Activated effector memory CD4-positive, alpha-beta T cell treated with Interleukin-2 at 50 U/mL for 16 hours (primary cell): ENCODE measurements around the gene C1QTNF6.
"Not testable (repeated sequence)": the region's sequence is repeated elsewhere in the genome, so short reads cannot be mapped to it uniquely, and the experiment has no call there.

ENCODE experiments used
- DNase-seq: peaks from one replicate; pipeline ENCODE4 v3.0.0-alpha.2; 2020

The C1QTNF6 gene

DNA sequence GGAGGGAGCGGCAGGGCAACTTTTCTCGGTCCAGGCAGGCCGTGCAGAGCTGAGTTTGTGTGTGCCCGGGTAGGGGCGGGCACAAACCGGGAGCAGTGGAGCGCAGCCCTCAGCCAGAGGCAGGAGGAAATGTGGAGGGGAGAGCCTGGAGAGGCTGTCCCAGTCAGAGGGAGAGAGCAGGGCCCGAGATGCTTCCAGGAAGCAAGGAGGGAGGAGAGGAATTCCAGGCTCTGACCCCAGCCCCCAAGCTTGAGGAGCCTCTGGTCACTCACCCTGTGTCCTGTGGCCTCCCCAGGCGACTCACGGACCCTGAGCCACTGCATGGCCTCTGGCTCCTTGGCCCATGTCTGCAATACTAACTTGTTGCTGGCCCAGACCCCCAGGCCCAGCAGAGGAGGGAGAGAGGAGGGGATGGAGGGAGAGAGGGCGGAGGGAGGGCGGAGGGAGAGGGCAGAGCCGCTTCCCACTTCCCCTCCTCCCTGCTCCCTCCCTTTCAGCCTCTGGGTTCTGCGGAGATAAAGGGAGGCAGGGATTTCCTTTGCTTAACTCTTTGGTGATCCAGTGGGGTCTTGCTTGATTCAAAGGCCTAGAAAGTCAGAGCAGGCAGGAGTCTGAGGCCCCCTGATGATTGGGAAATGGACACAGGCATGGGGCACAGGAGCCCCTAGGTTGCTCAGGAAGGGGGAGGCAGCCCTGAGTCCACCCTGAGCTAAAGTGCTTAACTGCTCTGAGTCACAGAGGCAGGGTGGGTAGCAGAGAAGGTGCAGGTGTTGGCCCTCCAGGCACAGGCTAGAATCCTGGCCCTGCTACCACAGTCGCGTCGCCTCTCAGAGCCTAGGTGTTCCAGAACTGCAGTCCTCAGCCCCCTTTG is at the start of gene C1QTNF6:
Gene C1QTNF6 (minus strand): TSS at position 357 of the 871 bp plus-strand sequence. CDS start 34 bp downstream, at position 323.
- DNase-seq, result no peak

DNA sequence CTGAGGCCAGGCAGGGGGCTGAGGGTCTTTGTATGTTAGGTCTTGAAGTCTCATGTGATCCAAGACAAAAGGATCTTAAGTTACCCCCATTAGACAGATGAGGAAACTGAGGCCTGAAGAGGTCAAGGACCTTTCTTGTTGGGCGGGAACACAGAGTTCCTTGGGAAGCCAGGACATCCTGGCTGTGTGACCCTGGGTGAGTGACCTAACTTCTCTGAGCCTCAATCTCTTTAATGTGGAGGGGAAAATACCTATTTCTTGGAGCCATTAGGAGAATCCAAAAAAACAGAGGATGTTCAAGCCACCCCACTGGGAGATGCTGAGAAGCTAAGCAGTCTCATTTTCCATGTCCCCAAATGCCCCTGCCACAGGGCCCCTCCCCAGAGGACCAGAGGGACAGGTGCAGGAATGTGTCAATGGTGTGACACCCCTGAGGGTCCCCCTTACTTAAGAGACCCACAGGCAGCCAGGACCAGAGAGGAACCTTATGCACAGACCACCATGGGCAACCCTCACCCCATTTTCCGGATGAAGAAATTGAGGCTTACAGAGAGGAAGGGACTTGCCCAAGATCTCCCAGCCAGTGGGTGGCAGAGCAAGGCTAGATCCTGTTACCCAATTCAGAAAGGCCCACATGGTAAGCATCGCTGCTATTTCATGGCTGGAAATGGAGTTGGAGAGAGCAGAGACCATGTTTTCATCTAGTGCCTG is 48.0 kb upstream of the C1QTNF6 start:
- no peak for DNase-seq

DNA sequence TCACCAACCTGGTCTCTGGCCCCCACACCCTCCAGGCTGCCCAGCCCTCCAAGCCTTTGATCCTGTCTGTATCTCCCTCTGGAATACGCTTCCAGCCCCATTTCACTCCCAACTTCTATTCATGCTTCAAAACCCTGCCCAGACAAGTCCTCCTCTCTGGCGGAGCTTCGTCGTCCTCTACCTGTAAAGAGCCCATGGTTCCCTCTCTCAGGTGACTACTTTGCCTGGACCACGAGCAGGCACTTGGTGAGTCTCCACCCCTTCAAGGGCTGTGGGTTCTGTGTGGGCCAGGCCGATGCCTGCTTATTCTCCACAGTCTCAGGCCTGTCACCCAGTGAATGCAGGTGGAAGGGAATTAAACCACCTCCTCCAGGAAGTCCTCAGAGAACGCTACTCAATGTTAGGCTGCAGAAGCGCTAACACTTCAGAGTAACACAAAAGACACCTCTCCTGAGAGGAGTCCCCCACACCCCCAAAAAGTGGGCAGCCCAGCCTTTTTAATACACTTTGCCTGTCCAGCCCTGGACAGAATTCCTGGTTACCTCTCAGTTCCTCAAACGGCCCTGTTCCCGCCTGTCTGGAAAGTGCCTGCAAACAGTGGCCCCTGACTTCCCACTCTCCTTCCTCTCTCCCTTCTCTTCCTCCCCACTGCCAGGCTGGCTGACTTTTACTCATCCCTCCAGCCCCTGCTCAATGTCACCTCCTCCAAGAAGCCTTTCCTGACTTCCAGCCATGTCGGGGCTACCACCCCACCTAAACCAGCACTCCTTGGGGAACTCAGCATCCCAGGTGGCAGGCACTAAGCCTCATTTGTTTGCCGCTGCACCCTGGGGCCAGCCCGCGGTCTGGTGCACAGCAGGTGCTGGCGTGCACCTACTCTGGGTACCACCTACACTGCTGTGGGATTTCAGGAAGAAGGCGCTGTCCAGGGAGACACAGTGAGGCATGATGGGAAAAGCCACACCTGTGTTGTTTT is 47.0 kb upstream of the C1QTNF6 start:
- no peak for DNase-seq

DNA sequence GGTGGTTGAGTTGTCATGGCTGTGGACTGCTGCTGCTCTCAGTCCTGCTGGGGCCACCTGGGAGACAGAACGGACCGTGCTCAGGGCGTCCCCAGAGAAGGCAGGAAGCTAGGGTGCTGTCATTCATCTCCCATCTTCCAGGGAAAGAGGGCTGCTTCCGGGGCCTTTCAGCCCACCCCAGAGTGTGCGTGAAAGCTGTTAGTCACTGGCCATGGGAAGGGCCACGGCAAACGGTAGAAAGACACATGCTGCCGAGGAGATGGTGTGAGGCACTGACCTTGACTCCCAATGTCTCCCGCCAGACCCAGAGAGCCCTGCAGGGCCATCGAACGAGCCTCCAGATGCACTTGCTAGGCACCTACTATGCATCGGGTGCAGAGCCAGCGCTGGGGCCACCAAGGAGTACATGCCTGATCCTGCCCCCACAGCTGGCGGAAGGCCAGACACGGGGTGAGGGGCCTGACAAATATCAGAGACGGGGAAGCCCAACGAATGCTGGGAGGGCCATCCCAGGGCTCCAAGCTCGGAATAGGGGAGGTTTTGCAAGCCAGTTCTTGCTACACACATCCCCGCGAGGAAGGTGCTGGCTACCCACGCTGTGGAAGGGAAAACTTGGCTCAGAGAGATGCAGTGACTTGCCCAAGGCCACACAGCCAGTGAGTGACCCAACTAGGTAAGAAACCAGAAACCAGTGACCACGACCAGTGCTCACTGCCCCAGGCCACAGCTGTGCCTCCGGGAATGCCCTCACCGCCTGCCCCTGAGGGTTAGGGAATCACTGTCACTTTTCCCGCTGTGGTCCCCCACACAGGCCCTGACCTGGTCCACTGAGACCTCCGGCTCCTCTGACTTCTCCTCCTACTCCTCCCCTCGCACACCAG is 45.9 kb upstream of the C1QTNF6 start:
- no peak for DNase-seq

DNA sequence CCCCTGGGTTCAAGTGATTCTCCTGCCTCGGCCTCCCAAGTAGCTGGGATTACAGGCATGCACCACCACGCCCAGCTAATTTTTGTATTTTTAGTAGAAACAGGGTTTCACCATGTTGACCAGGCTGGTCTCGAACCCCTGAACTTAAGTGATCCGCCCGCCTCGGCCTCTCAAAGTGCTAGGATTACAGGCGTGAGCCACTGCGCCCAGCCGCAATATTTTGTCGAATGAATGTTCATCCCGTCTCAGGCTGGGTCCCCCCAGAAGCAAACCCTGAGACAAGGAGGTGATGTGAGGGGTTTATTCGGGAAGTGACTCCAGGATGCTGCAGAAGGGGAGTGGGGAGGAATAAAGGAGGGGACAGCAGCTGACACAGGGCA is 45.3 kb upstream of the C1QTNF6 start:
- not testable (repeated sequence) for DNase-seq

DNA sequence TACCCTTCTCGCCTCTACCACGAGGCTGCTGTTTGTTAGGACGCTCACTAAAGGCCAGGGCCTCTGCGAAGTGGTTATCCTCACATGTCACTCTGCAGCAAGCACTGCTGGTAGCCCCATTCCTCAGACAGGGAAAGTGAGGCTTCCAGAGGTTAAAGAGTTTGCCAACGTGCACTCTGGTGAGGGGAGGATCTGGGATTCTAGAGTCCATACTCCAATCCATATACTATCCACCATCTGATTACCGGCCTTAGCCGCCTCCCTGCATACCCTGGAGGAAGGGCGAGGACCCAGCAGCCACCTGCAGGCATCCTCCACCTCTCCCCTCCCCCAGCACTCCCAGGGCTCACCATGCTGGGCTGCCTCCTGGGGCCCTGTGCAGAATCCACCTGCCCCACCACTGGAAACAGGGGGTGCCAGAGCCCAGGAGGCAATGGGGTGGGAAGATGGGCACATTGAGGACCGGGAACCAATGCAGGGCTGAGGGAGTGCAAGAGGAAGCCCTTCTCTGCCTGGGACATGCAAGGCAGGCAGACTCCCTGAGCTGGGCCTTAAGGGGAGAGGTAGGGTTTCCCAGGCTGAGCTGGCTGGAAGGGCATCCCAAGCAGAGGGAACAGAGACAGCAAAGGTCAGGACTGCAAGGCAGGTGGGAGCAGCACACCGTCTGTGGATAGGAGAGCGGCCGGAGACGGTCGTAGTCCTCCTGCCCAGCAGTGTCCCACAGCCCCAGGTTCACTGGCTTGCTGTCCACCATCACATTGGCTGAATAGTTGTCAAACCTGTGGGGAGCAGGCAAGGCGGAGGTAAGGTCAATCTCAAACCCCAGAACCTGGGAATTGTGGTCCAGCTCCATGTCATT is 44.3 kb upstream of the C1QTNF6 start:
- no peak for DNase-seq

DNA sequence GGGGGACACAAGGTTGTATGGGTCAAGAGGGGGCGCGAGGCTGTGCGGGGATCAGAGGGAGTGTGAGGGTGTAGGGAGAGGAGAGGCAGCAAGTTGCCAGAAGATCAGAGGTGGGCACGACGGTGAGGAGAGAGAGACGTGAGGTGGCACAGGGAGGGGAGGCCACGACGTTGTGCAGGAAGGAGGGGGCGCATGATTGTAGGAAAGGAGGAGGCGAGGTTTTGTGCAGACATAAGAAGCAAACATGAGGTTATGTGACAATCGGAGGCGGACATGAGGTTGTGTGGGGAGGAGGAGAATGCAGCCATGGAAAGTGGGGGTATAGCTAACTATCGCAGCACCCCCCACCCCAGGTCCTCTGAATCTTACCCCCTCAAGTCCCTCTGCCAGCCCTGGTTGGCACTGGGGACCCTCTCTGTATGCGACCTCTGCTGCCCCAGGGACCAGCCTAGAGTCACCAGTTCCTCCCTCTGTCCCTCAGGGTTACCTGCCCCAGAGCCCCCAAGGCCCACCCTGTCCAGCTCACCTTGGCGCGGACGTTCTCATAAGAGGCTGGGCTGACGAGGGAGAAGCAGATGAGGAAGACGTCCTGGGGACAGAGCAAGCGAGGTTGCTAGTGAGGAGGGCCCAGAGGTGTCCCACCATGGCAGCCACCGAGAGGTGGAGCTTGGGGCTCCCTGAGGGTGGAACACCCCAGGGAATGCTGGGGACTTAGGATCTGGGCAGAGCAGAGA is 43.5 kb upstream of the C1QTNF6 start:
- DNase-seq, result no peak

DNA sequence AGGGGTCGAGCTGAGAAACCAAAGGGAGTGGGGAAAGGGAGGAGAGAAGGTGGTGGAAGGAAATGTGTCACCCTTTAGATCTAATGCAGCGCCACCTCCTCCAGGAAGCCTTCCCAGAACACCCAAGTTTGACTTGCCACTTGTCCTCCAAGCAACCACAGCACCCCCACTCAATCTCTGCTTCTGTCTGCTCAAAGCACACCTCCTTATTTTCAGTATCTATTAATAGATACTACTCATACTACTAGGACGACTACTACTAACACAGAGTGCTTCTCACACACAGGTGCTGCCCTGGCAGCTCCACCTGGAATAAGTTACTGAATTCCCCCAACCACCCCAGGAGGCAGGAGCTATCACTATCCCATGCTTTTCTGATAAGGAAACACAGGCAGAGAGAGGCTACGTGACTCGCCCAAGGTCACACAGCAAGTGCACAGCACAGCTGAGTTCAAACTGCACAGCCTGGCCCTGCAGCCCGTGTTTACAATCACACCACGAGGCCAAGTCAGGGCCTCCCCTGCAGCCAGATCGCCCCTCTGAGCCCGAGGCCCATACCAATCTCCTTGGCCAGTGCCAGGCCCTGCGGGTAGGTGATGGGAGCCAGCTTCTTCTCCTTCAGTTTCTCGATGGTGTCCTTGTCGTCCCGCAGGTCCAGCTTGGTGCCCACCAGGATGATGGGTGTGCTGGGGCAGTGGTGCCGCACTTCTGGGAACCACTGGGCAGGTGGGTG is 42.8 kb upstream of the C1QTNF6 start:
- DNase-seq, result no peak

DNA sequence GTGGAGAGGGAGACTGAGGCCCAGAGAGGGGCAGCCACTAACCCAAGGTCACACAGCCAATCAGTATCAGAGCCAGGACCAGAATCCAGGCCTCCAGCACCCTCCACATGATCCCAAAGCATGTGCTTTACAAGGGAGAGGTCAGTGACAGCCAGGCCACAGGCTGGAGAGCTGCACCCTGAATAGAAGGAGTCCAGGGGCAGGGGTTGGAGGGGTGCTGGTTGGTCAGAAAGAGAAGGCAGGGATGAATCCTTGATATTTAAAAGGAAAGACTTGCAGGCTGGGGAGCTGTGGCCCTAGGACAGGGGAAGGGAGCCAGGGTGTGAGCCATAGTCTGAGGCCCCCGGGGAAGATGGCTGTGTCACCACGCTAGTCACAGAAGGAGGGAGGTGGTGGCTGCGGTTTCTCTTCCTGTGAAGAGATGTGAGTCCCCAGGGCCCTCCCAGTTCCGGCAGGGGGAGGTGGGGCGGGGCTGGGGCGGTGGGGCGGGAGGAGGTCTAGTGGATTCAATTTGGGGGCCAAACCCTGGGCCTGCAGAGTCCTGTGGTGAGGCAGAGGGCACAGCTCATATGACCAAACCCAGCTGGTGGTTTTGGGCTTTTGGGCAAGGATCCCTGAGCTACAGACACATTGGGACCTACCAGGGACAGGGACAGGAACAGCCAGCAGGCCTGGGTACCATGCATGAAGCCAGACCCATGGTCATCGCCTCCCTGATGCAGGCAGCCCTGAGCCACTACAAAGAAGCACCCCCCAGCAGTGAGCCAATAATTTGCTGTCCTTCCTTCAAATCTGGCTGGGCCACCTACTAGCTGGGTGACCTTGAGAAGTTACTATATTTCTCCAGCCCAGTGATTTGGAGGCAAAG is 42.0 kb upstream of the C1QTNF6 start:
- peak; percentile 85 for DNase-seq

DNA sequence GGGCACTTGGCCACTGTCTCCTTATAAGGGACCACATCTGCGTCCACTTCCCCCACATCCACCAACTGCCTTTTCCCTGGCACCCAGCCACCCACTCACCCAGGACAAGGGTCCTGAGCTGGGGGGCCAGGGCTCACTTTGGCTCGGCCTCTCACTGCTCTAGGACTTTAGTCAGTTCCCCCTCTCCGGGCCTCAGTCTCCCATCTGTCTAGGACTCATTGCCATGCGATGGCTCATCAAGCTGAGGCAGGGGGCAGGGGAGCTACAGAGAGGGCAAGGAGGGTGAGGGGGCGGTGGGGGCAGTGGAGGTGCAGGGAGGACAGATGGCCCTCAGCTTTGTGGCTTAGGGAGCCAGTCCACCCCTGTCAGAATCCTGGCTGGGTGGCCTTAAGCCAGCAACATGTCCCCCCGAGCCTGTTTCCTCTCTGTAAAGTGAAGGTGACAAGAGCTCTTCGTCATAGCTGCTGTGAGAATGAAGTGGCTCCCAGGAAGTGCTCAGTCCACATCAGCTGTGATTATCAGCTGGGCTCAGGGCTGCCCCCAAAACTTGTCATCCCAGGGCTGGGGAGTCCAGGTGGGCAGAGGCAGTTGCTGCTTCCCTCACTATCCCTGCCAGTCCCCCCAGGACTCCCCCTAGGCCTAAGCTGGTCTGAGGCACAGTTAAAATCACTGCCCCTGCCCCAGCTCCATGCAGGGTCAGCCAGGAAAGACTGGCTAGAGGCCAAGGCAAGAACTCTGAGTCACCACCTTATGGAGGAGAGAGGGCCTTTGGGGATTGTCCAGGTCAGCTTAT is 41.2 kb upstream of the C1QTNF6 start:
- no peak for DNase-seq

DNA sequence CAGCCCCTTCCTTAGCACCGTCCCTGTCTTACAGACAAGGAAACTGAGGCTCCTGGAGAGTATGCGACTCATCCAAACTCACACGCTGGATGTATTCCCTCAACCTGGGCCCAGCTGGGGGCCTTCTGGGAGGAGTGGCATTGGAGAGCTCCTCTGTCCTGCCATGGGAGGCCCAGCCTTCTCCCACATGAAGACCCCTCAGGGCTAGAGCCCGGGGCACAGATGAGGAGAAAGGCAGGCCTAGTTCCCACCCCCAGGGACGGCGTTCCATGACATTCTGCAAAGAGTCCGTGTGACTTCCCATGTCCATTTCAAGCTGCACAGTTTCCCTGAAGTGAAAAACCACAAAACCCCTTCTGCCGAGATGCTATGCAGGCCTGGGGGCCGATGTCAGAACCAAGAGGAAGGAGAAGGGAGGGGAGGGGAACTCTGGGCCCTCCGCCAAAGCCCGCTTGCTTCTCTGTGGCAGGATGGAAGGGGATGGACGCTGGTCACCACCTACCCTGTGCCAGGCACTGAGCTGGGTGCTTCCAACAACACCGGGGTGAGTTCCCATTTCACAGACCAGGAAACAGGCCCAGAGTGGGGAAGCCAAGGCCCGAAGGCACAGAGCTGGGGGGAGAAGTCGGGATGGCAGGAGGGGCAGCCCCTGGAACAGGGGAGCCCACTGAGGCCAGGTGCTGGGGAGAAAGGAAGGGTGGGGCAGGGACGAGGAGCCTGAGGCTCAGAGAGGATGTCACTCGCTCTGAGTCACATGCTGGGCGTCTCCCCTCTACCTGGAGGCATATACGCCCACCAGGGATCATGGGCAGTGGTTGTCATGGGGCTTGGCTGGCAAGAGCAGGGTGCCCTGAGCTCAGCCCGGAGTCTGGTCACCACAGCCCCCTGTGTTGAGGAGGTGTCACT is 40.3 kb upstream of the C1QTNF6 start:
- DNase-seq, result no peak

DNA sequence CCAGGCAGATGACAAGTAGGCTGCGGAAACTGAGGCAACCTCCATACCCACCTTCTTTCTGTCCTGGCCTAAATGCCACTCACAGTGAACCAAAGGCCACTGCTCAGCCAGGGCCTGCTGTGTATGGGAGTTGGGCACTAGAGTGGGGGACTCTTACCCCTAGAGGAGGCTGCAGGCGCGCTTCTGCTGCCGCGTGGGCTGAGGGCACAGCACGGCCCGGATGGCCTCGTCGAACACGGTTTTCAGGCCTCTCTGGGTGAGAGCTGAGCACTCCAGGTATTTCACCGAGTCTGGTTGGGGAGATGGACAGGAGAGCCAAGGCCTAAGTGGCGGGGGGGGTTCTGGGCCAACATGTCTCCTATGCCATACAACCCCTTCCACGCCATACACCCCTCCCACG is 38.5 kb upstream of the C1QTNF6 start:
- no peak for DNase-seq

DNA sequence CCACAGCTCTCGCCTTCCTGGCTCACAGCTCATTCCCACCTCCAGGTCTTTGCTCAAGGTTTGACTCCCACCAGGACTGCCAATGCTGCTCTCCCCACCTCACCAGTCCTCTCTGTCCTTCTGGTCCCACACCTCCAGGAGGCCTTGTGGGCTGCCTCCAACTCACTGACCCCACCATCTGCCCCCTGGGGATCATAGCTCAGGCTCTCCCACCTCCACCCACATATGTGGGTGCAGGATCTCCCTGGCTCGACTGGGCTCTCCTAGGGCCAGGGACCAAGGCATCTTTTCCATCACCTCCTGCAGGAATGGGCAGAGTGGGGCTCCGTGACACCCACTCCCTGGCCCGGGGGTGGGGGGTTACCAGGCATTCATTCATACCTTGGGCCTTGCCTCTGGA is 38.0 kb upstream of the C1QTNF6 start:
- no peak for DNase-seq

DNA sequence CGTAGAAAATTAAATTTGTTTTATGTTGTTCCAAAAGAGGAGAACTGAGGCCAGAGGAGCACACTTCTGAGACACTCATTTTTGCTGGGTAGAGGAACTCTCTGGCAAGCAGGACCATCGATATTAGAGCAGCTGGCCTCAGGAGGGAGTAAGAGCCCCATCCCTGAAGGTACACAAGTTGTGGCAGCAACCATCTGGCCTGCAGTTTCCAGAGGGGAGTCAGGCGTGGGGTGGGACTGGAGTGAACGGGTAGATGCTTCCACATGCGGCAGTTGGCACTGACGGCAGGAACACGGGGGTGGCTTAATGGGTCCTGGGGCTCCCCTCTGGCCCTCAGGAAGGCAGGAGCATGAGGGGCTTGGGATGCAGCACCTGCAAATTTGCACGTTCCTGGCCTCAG is 37.4 kb upstream of the C1QTNF6 start:
- DNase-seq, result no peak

DNA sequence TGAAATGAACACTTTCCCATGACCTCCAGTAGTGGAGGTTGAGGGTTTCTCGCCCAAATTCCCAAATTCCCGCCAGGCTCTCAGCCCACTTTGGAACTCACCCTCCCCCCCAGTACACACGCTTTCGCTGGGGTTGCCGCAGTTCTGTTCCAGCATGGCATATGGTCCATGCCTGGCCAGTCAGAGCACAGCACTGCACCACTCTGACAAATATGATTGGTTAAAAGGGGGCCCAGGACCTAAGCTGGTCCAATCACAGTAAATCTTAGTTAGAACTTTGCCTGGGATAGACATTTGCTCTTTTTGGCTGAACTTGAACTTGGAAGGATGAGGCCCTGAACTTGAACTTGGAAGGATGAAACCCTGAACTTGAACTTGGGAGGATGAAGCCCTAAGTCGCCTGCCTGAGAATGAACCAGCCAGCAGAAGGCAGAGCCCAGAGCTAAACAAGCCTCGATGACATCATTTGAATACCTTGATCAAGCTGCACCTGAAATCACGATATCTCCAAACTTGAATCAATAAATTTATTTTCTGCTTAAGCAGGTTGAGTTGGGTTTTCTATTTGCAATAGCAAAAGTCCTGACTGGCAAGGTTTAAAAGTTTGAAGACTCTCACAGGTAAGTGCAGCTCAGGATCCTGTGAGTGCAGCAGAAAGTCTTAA is 36.8 kb upstream of the C1QTNF6 start:
- no peak for DNase-seq

DNA sequence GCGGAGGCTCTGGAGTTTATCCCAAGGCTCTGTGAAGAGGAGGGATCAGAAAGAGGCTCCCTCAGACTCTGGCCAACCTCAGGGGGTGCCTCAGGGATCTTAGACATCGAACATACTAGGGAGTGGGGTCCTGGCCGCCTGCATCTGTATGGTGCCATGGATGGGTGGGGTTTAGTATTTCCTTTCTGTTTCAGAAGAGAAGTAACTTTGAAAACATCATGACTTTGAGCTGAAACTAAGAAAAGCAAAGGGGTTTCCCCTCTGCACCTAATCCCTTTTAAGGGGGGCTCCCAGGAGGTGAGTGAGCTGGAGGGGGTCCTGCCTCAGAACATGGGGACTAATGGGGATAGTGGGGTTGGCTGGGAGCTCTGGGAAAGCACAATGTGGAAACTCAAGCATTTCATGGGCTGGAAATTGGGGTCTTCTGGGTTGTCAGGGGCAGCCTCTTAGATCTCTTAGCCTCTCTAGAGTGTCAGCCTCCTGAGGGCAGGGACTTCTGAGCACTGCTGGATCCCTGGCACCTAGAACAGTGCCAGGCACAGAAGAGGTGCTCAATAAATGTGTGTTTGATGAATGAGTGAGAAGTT is 36.0 kb upstream of the C1QTNF6 start:
- DNase-seq, result no peak
